C4-2B (cell line): ENCODE measurements around the gene EFEMP1.

Source experiments
- H3K27ac ChIP-seq: fragments of 450-650 bp; 2 replicates; pipeline ENCODE4 v1.5.1; 2017
- CTCF ChIP-seq: fragments of 450-650 bp; conservative IDR thresholded peaks from 2 replicates; pipeline ENCODE4 v1.5.1; 2017; ENCODE audit warnings: mild to moderate bottlenecking
- ZFX ChIP-seq: fragments of 450-650 bp; IDR thresholded peaks from 2 replicates; pipeline ENCODE4 v1.6.1; 2017

Gene EFEMP1

GRCh38 chr2:55923091-55923981, at the start of gene EFEMP1:
Gene EFEMP1 (minus strand): TSS chr2:55923782. CDS start chr2:55922440, 1,342 bp downstream.
- no peak within 1 kb of the TSS for H3K27ac ChIP-seq
- no peak for TF ChIP-seq ZFX
- TF ChIP-seq CTCF = no peak

- no peak for TF ChIP-seq ZFX
- no peak overlapping the region for H3K27ac ChIP-seq
Measured at GRCh38 chr2:55970500-55970899, 46.9 kb upstream of the EFEMP1 start.

- TF ChIP-seq ZFX (no peak), CTCF (no peak)
- H3K27ac ChIP-seq = no peak overlapping the region
Measured at GRCh38 chr2:55968941-55969340, 45.4 kb upstream of the EFEMP1 start.

GRCh38 chr2:55966401-55967118, 43.0 kb upstream of the EFEMP1 start:
- H3K27ac ChIP-seq = no peak overlapping the region
- no peak for TF ChIP-seq ZFX
- TF ChIP-seq CTCF = no peak

GRCh38 chr2:55965966-55966365, 42.4 kb upstream of the EFEMP1 start:
- no peak overlapping the region for H3K27ac ChIP-seq
- TF ChIP-seq ZFX (no peak), CTCF (no peak)

GRCh38 chr2:55965276-55965675, 41.7 kb upstream of the EFEMP1 start:
- H3K27ac ChIP-seq = no peak overlapping the region
- no peak for TF ChIP-seq CTCF
- no peak for TF ChIP-seq ZFX

GRCh38 chr2:55962915-55963314, 39.3 kb upstream of the EFEMP1 start:
- TF ChIP-seq ZFX (no peak), CTCF (no peak)

More at GRCh38 chr2:55962915-55963314, 39.3 kb upstream of the EFEMP1 start:
- no peak overlapping the region for H3K27ac ChIP-seq
